H1 (cell line): ENCODE data around the gene CHPF. TPM values are rescaled to one million over a fixed set of nuclear protein-coding genes. Genes with fewer than 3 reads are reported as not detected.

Experiments used
- SAP30 ChIP-seq: fragments of 300-600 bp; sonication (generic); IDR thresholded peaks from 2 replicates; pipeline ENCODE4 v1.7.1; 2012; ENCODE audit warnings: low read length, moderate library complexity, mild to moderate bottlenecking, inconsistent platforms; ENCODE audit not compliant: insufficient read depth, insufficient replicate concordance
- SIX5 ChIP-seq: IDR thresholded peaks from 2 replicates; pipeline ENCODE4 v1.6.1; 2011; ENCODE audit warnings: mild to moderate bottlenecking, low read depth, low read length
- polyA plus RNA-seq, 7 experiments: library from polyadenylated mRNA; depleted of rRNA in 3 of 7; stranded (reverse) in 5 of 7; unstranded in 2 of 7; fragments of >200 nt in 5 of 7; fragments of 200-250 nt in 2 of 7; gene quantifications; 1 replicate in 5 of 7; 2 replicates in 1 of 7; 4 replicates in 1 of 7; pipeline versions ENCODE4 v1.2.1 to v1.2.3, GENCODE V29; 2011 to 2013; ENCODE audit warnings: missing spikeins in 2 of 7, mixed read lengths in 2 of 7
- total RNA-seq: library from RNA; stranded (reverse); fragmentation: NEBNext Ultra II Directional; extraction: Animal tissue kit (Norgen Biotek cat#: 25700); gene quantifications from 2 replicates; pipeline ENCODE4 v1.2.1, GENCODE V29; 2021

The CHPF gene
- total and polyA plus RNA-seq, 2 of the 8 experiments (the other 6 are each of a cell fraction or from before 2014, with no cell fraction given), result 62.9 to 67.3 TPM

DNA sequence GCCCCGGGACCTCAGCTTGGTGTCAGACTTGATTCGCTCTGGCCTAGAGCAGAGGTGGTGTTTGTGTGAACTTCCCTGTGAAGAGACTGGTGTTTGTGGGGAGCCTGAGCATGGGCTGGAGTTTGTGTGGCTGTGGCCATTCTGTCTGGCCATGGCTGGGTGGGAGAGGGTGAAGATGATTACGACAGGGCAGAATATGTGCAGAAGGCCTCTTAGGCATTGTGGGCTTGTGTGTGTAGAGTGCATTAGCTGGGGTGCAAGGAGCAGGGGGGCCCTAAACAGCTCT, 17.2 kb upstream of the CHPF start (continued):
- TF ChIP-seq SAP30 (no peak), SIX5 (no peak)
